ENCODE measurements around the gene SCN5A. TPM values are rescaled to one million over a fixed set of nuclear protein-coding genes. Genes with fewer than 3 reads are reported as not detected.

Gene SCN5A
- total RNA-seq, 1 donor from 2014 or later: 3.5 TPM

GRCh38 chr3:38630070-38630469 is 19.4 kb downstream of the SCN5A start:
- Mint-ChIP-seq H3K9me3 (no peaks in the 10 kb centered on the region), H3K4me1 (ENCODE audit: unreplicated experiment) (no peaks in the 10 kb centered on the region), H3K27ac (no peak overlapping the region), H3K27me3 (peaks cover 12% of the 10 kb centered on the region), H3K4me3 (no peak overlapping the region), H3K36me3 (no peaks in the 10 kb centered on the region)
- no peak for TF ChIP-seq CTCF (conservative IDR thresholded peaks at IDR 0.05)
- DNase-seq (ENCODE audit: extremely low spot score, unreplicated experiment): no peak

- Mint-ChIP-seq H3K4me3 (no peak overlapping the region), H3K27ac (no peak overlapping the region), H3K9me3 (no peaks in the 10 kb centered on the region), H3K36me3 (no peaks in the 10 kb centered on the region), H3K27me3 (peaks cover 14% of the 10 kb centered on the region), H3K4me1 (ENCODE audit: unreplicated experiment) (no peaks in the 10 kb centered on the region)
- DNase-seq (ENCODE audit: extremely low spot score, unreplicated experiment): no peak
- no peak for TF ChIP-seq CTCF (conservative IDR thresholded peaks at IDR 0.05)
Measured at GRCh38 chr3:38628835-38629234, 20.7 kb downstream of the SCN5A start.

- Mint-ChIP-seq H3K27ac (no peak overlapping the region), H3K4me1 (ENCODE audit: unreplicated experiment) (no peaks in the 10 kb centered on the region), H3K9me3 (no peaks in the 10 kb centered on the region), H3K4me3 (no peak overlapping the region), H3K36me3 (no peaks in the 10 kb centered on the region), H3K27me3 (peaks cover 16% of the 10 kb centered on the region)
- TF ChIP-seq CTCF (conservative IDR thresholded peaks at IDR 0.05): peak; percentile 67
- no peak for DNase-seq (ENCODE audit: extremely low spot score, unreplicated experiment)
Measured at GRCh38 chr3:38627956-38628355, 21.5 kb downstream of the SCN5A start.

- no peak for TF ChIP-seq CTCF (conservative IDR thresholded peaks at IDR 0.05)
- Mint-ChIP-seq H3K4me1 (ENCODE audit: unreplicated experiment) (no peaks in the 10 kb centered on the region), H3K27ac (no peak overlapping the region), H3K4me3 (no peak overlapping the region), H3K9me3 (no peaks in the 10 kb centered on the region), H3K27me3 (peaks cover 11% of the 10 kb centered on the region), H3K36me3 (no peaks in the 10 kb centered on the region)
- no peak for DNase-seq (ENCODE audit: extremely low spot score, unreplicated experiment)
Measured at GRCh38 chr3:38626171-38626570, 23.3 kb downstream of the SCN5A start.

- TF ChIP-seq CTCF (conservative IDR thresholded peaks at IDR 0.05): peak; percentile 33
- Mint-ChIP-seq H3K4me3 (no peak overlapping the region), H3K27me3 (peaks cover 12% of the 10 kb centered on the region), H3K27ac (no peak overlapping the region), H3K9me3 (no peaks in the 10 kb centered on the region), H3K4me1 (ENCODE audit: unreplicated experiment) (no peaks in the 10 kb centered on the region), H3K36me3 (no peaks in the 10 kb centered on the region)
- no peak for DNase-seq (ENCODE audit: extremely low spot score, unreplicated experiment)
Measured at GRCh38 chr3:38623539-38623938, 25.9 kb downstream of the SCN5A start.

GRCh38 chr3:38622336-38622735 is 27.2 kb downstream of the SCN5A start:
- no peaks in the 10 kb centered on the region for H3K4me1 Mint-ChIP-seq (ENCODE audit: unreplicated experiment)
- H3K27ac Mint-ChIP-seq: no peak overlapping the region
- no peak for TF ChIP-seq CTCF (conservative IDR thresholded peaks at IDR 0.05)
- H3K36me3 Mint-ChIP-seq: no peaks in the 10 kb centered on the region
- H3K27me3 Mint-ChIP-seq: peaks cover 20% of the 10 kb centered on the region
- H3K4me3 Mint-ChIP-seq: no peak overlapping the region
- no peaks in the 10 kb centered on the region for H3K9me3 Mint-ChIP-seq
- no peak for DNase-seq (ENCODE audit: extremely low spot score, unreplicated experiment)
